Caco-2 (cell line): ENCODE results near the gene BMP10. TPM values are rescaled to one million over a fixed set of nuclear protein-coding genes. Genes with fewer than 3 reads are reported as not detected.

Experiments
- BruUV-seq: library from RNA; stranded (reverse); fragments of 400-500 nt; replicated peaks from 2 replicates; lab custom pipeline; 2021; lab: Mats Ljungman, UMichigan
- CTCF ChIA-PET: fragments of 300-600 bp; sonication (Branson Sonifier 250); formaldehyde crosslinking; loops from one replicate; lab custom pipeline; 2022; ENCODE audit warnings: antibody characterized with exemption; lab: Charles Lee
- POLR2A ChIA-PET: fragments of 300-600 bp; sonication (Branson Sonifier 250); formaldehyde crosslinking; loops from one replicate; lab custom pipeline; 2022; ENCODE audit warnings: antibody characterized with exemption; lab: Charles Lee
- DNase-seq, 2 experiments: peaks; one replicate each; pipeline versions ENCODE4 v3.0.0 to v3.0.0-alpha.2; 2020 to 2022
- H3K27me3 ChIP-seq: replicated peaks from 2 replicates; pipeline ENCODE4 v1.6.0; 2011; ENCODE audit warnings: low read length; ENCODE audit not compliant: control insufficient read depth, insufficient read depth
- H3K36me3 ChIP-seq: 2 replicates; pipeline ENCODE4 v1.5.1; 2011; ENCODE audit warnings: low read length; ENCODE audit not compliant: control insufficient read depth, insufficient read depth
- H3K4me1 ChIP-seq: fragments of 250-450 bp; sonication (Bioruptor Pico); 2 replicates; pipeline ENCODE4 v1.5.1; 2020; ENCODE audit warnings: mild to moderate bottlenecking
- H3K4me3 ChIP-seq: 2 replicates; pipeline ENCODE4 v1.5.1; 2011; ENCODE audit warnings: low read depth, mild to moderate bottlenecking, control low read depth, low read length
- H3K9me3 ChIP-seq: fragments of 250-450 bp; sonication (Bioruptor Pico); 2 replicates; pipeline ENCODE4 v1.5.1; 2020; ENCODE audit warnings: mild to moderate bottlenecking, moderate library complexity
- H3K27ac Mint-ChIP-seq: one replicate; pipeline ENCODE4 v1.8.0; 2022; ENCODE audit warnings: mixed read lengths; ENCODE audit not compliant: unreplicated experiment
- H3K27me3 Mint-ChIP-seq: one replicate; pipeline ENCODE4 v1.8.0; 2022; ENCODE audit warnings: mixed read lengths; ENCODE audit not compliant: insufficient read depth, unreplicated experiment
- H3K36me3 Mint-ChIP-seq: one replicate; pipeline ENCODE4 v1.8.0; 2022; ENCODE audit warnings: mild to moderate bottlenecking, mixed read lengths; ENCODE audit not compliant: insufficient read depth, unreplicated experiment
- H3K4me1 Mint-ChIP-seq: one replicate; pipeline ENCODE4 v1.8.0; 2022; ENCODE audit warnings: low read depth, mixed read lengths; ENCODE audit not compliant: unreplicated experiment
- H3K4me3 Mint-ChIP-seq: one replicate; pipeline ENCODE4 v1.8.0; 2022; ENCODE audit warnings: mild to moderate bottlenecking, moderate library complexity, mixed read lengths; ENCODE audit not compliant: unreplicated experiment
- H3K9me3 Mint-ChIP-seq: one replicate; pipeline ENCODE4 v1.8.0; 2022; ENCODE audit warnings: mixed read lengths; ENCODE audit not compliant: unreplicated experiment
- CTCF ChIP-seq, 2 experiments: fragments of 200-600 bp in 1 of 2; IDR thresholded peaks; 1 replicate in 1 of 2; 2 replicates in 1 of 2; pipeline versions ENCODE4 v1.5.1 to v1.8.0; 2011 to 2022; ENCODE audit warnings: antibody characterized with exemption in 1 of 2, control low read depth in 1 of 2, inconsistent platforms in 1 of 2, low read depth in 1 of 2, low read length in 1 of 2, mild to moderate bottlenecking in 1 of 2, moderate library complexity in 1 of 2; ENCODE audit not compliant: insufficient read depth in 1 of 2, severe bottlenecking in 1 of 2, unreplicated experiment in 1 of 2
- intact Hi-C: fragments of 100-400 bp; cut with micrococcal nuclease; formaldehyde crosslinking; loops from one replicate; pipeline ENCODE4 v1.10.0; 2022; ENCODE audit not compliant: unreplicated experiment
- total RNA-seq: library from RNA; stranded (reverse); gene quantifications from 2 replicates; pipeline ENCODE4 v1.2.3, GENCODE V29; 2022

BMP10 gene
- total RNA-seq, 1 experiment from 2014 or later = not detected

GRCh38 chr2:68839260-68839833 lies 31.9 kb downstream of the BMP10 start:
- TF ChIP-seq CTCF (IDR thresholded peaks at IDR 0.05; ENCODE audit: insufficient read depth in 1 of 2, low read depth in 1 of 2, low read length in 1 of 2, severe bottlenecking in 1 of 2, unreplicated experiment in 1 of 2) = peak; percentile 17 to 20
- peaks cover 4% of the 10 kb centered on the region; the same call in 1 of the 2 replicates for H3K9me3 ChIP-seq
- H3K36me3 ChIP-seq = no peaks in the 10 kb centered on the region
- H3K27ac Mint-ChIP-seq = no peak overlapping the region
- H3K9me3 Mint-ChIP-seq = no peaks in the 10 kb centered on the region
- H3K27me3 ChIP-seq = no peaks in the 10 kb centered on the region
- intact Hi-C loops = loop anchor here (5.0 kb wide), 1 partner anchor 87 kb away; no protein-coding TSS in a partner anchor
- H3K4me1 Mint-ChIP-seq = no peaks in the 10 kb centered on the region
- H3K4me3 ChIP-seq = no peak overlapping the region
- H3K36me3 Mint-ChIP-seq = no peaks in the 10 kb centered on the region
- H3K4me1 ChIP-seq = no peaks in the 10 kb centered on the region
- ChIA-PET CTCF (interaction anchor here (0.6 kb wide), 1 partner anchor 9 kb away, joined by 3 read pairs; no protein-coding TSS in a partner anchor), POLR2A (no interaction called here)
- H3K27me3 Mint-ChIP-seq = peaks cover 4% of the 10 kb centered on the region
- no TSS peak for BruUV-seq
- H3K4me3 Mint-ChIP-seq = no peak overlapping the region
- DNase-seq = peak in 1 of 2 experiments; percentile 16

GRCh38 chr2:68838641-68839040 lies 32.6 kb downstream of the BMP10 start:
- ChIA-PET CTCF (interaction anchor here (0.6 kb wide), 1 partner anchor 9 kb away, joined by 3 read pairs; no protein-coding TSS in a partner anchor), POLR2A (no interaction called here)
- no peak overlapping the region for H3K27ac Mint-ChIP-seq
- no peak for DNase-seq
- Histone ChIP-seq H3K4me1 (no peaks in the 10 kb centered on the region), H3K27me3 (no peaks in the 10 kb centered on the region), H3K9me3 (peaks cover 4% of the 10 kb centered on the region; the same call in 1 of the 2 replicates), H3K4me3 (no peak overlapping the region), H3K36me3 (no peaks in the 10 kb centered on the region)
- no peak overlapping the region for H3K4me3 Mint-ChIP-seq
- intact Hi-C loops = loop anchor here (5.0 kb wide), 1 partner anchor 86 kb away; no protein-coding TSS in a partner anchor
- H3K9me3 Mint-ChIP-seq = no peaks in the 10 kb centered on the region
- BruUV-seq = no TSS peak
- H3K36me3 Mint-ChIP-seq = no peaks in the 10 kb centered on the region
- H3K4me1 Mint-ChIP-seq = no peaks in the 10 kb centered on the region
- TF ChIP-seq CTCF (IDR thresholded peaks at IDR 0.05; ENCODE audit: insufficient read depth in 1 of 2, low read depth in 1 of 2, low read length in 1 of 2, severe bottlenecking in 1 of 2, unreplicated experiment in 1 of 2) = no peak
- peaks cover 4% of the 10 kb centered on the region for H3K27me3 Mint-ChIP-seq

GRCh38 chr2:68837861-68838341 lies 33.3 kb downstream of the BMP10 start:
- no peak for TF ChIP-seq CTCF (IDR thresholded peaks at IDR 0.05; ENCODE audit: insufficient read depth in 1 of 2, low read depth in 1 of 2, low read length in 1 of 2, severe bottlenecking in 1 of 2, unreplicated experiment in 1 of 2)
- ChIA-PET POLR2A (no interaction called here), CTCF (no interaction called here)
- no TSS peak for BruUV-seq
- no peaks in the 10 kb centered on the region for H3K4me1 ChIP-seq
- no peak overlapping the region for H3K4me3 ChIP-seq
- no peaks in the 10 kb centered on the region for H3K36me3 Mint-ChIP-seq
- no peak overlapping the region for H3K27ac Mint-ChIP-seq
- no peak for DNase-seq
- no peaks in the 10 kb centered on the region for H3K4me1 Mint-ChIP-seq
- intact Hi-C loops = loop anchor here (5.0 kb wide), 1 partner anchor 86 kb away; no protein-coding TSS in a partner anchor
- H3K27me3 Mint-ChIP-seq = no peaks in the 10 kb centered on the region
- H3K9me3 ChIP-seq = peaks cover 4% of the 10 kb centered on the region; the same call in 1 of the 2 replicates
- no peaks in the 10 kb centered on the region for H3K27me3 ChIP-seq
- no peaks in the 10 kb centered on the region for H3K9me3 Mint-ChIP-seq
- no peak overlapping the region for H3K4me3 Mint-ChIP-seq
- no peaks in the 10 kb centered on the region for H3K36me3 ChIP-seq
